RWPE2 (cell line): ENCODE measurements around the gene ZNF664.

Source experiments
- ATAC-seq: fragments of 200-7000 bp; cut with Tn5 transposase; 3 replicates; pipeline ENCODE4 v1.9.1; 2021; ENCODE audit warnings: low read depth
- DNase-seq: peaks from one replicate; pipeline ENCODE4 v3.0.0-alpha.2; 2020; ENCODE audit warnings: low spot score
- H3K27ac ChIP-seq: fragments of 450-650 bp; 2 replicates; pipeline ENCODE4 v1.5.1; 2017; ENCODE audit warnings: mild to moderate bottlenecking; ENCODE audit not compliant: poor library complexity, severe bottlenecking
- H3K27me3 ChIP-seq: fragments of 250-450 bp; sonication (Bioruptor Pico); 2 replicates; pipeline ENCODE4 v1.5.1; 2021; ENCODE audit warnings: mild to moderate bottlenecking, moderate library complexity; ENCODE audit not compliant: insufficient read depth, poor library complexity, severe bottlenecking
- H3K36me3 ChIP-seq: fragments of 250-450 bp; sonication (Bioruptor Pico); 2 replicates; pipeline ENCODE4 v1.5.1; 2020; ENCODE audit warnings: low read depth, mild to moderate bottlenecking, moderate library complexity
- H3K4me1 ChIP-seq: fragments of 250-450 bp; sonication (Bioruptor Pico); 2 replicates; pipeline ENCODE4 v1.5.1; 2021; ENCODE audit warnings: mild to moderate bottlenecking, moderate library complexity; ENCODE audit not compliant: insufficient read depth, poor library complexity, severe bottlenecking
- H3K4me3 ChIP-seq: fragments of 250-450 bp; sonication (Bioruptor Pico); 2 replicates; pipeline ENCODE4 v1.5.1; 2021; ENCODE audit warnings: mild to moderate bottlenecking, moderate library complexity; ENCODE audit not compliant: severe bottlenecking
- H3K9me3 ChIP-seq: fragments of 250-450 bp; sonication (Bioruptor Pico); 2 replicates; pipeline ENCODE4 v1.5.1; 2021; ENCODE audit warnings: mild to moderate bottlenecking, moderate library complexity; ENCODE audit not compliant: severe bottlenecking
- CTCF ChIP-seq: fragments of 450-650 bp; IDR thresholded peaks from one replicate; pipeline ENCODE4 v1.5.1; 2017; ENCODE audit warnings: mild to moderate bottlenecking, moderate library complexity; ENCODE audit not compliant: poor library complexity, severe bottlenecking

The ZNF664 gene

GRCh38 chr12:123928897-123929296 is 44.1 kb upstream of the ZNF664 start:
- Histone ChIP-seq H3K4me1 (no peaks in the 10 kb centered on the region), H3K4me3 (no peak overlapping the region), H3K36me3 (no peaks in the 10 kb centered on the region), H3K9me3 (no peaks in the 10 kb centered on the region), H3K27ac (no peak overlapping the region), H3K27me3 (peaks cover 15% of the 10 kb centered on the region)
- DNase-seq: no peak
- TF ChIP-seq CTCF: no peak
- ATAC-seq: no peak

DNA sequence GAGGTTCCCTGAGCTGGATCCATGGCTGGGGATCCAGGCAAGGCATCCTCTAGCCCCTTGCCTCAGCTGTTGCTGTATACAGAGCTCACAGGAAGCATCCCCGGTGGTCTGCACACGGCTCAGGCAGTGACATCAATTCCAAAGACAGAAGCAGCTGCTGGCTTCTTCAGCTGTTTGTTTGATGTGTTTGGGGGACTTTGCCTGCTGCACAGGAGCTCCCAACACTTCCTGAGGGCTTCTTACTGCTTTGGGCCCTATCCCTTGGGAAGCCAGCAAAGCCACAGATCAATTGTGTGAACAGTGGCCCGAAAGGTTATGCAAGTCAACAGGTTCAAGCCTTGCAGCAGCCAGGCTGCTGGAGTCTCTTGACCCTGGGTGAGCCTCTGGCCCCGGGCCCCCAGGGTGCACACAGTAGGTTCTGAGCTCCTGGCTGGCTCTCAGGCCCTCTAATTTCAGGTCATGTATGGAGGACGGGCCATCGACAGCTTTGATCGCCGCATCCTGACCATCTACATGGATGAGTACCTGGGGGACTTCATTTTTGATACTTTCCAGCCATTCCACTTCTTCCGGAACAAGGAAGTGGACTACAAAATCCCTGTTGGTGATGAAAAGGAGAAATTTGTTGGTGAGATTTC is 43.0 kb upstream of the ZNF664 start:
- Histone ChIP-seq H3K27ac (no peak overlapping the region), H3K4me1 (no peaks in the 10 kb centered on the region), H3K4me3 (no peak overlapping the region), H3K9me3 (no peaks in the 10 kb centered on the region), H3K36me3 (no peaks in the 10 kb centered on the region), H3K27me3 (peaks cover 15% of the 10 kb centered on the region)
- no peak for DNase-seq
- ATAC-seq: no peak
- no peak for TF ChIP-seq CTCF

GRCh38 chr12:123931686-123932321 is 41.2 kb upstream of the ZNF664 start:
- TF ChIP-seq CTCF: peak; percentile 7
- ATAC-seq (peak; percentile 33), DNase-seq (no peak)
- Histone ChIP-seq H3K27me3 (peaks cover 15% of the 10 kb centered on the region), H3K4me3 (no peak overlapping the region), H3K9me3 (no peaks in the 10 kb centered on the region), H3K4me1 (no peaks in the 10 kb centered on the region), H3K36me3 (no peaks in the 10 kb centered on the region), H3K27ac (no peak overlapping the region)

- H3K4me3 ChIP-seq: no peak overlapping the region
- no peaks in the 10 kb centered on the region for H3K9me3 ChIP-seq
- ATAC-seq (no peak), DNase-seq (no peak)
- H3K36me3 ChIP-seq: no peaks in the 10 kb centered on the region
- no peak overlapping the region for H3K27ac ChIP-seq
- no peak for TF ChIP-seq CTCF
- no peaks in the 10 kb centered on the region for H3K4me1 ChIP-seq
- H3K27me3 ChIP-seq: peaks cover 15% of the 10 kb centered on the region
Observed at GRCh38 chr12:123933214-123933613, 39.8 kb upstream of the ZNF664 start.

DNA sequence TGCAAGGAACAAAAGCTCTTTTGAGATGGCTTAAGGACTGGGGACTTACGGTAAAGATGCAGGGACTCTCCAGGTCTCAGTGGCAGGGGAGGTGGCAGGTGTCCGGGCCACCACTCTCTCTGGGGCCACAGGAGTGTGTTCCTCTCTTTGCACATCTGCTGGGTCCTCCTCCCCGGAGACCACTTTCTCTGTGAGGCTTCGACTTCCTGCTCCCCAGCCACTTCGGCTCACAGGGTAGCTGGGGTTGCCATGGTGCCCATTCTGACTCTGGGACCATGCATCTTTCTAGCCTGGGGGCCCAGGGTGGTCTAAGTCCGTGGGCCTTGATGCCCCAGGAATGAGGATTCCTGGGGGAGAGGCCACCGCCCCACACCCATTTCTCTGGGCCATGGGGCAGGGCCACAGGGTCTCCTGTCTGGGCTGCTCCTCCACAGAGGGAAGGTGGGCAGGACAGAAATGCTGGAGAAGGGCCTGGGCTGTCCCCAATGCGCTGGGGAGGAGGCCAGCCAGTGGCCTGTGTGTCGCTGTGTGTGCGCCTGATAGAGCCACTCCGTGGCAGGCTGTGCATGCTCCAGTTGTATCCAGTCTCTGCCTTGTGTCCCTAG is 38.9 kb upstream of the ZNF664 start:
- H3K4me1 ChIP-seq: no peaks in the 10 kb centered on the region
- DNase-seq: no peak
- no peak for ATAC-seq
- TF ChIP-seq CTCF: no peak
- no peaks in the 10 kb centered on the region for H3K9me3 ChIP-seq
- no peaks in the 10 kb centered on the region for H3K36me3 ChIP-seq
- H3K4me3 ChIP-seq: no peak overlapping the region
- no peak overlapping the region for H3K27ac ChIP-seq
- H3K27me3 ChIP-seq: peaks cover 15% of the 10 kb centered on the region
